ENCODE measurements around the gene SERPINB12.

GRCh38 chr18:63586966-63587365, 44.8 kb downstream of the SERPINB12 start, which contains the start of gene SERPINB13:
- TF ChIP-seq CTCF (IDR thresholded peaks at IDR 0.05) (no peak), POLR2A (IDR thresholded peaks at IDR 0.05) (no peak)
